HG02623 (cell line): Measurements from ENCODE around the gene ALOX15B.
"Not testable (repeated sequence)": the region's sequence is repeated elsewhere in the genome, so short reads cannot be mapped to it uniquely, and the experiment has no call there.

Source experiments
- ATAC-seq: cut with Tn5 transposase; IDR thresholded peaks from one replicate; pipeline ENCODE4 v1.9.1; 2021; ENCODE audit warnings: moderate library complexity; ENCODE audit not compliant: unreplicated experiment

ALOX15B gene

DNA sequence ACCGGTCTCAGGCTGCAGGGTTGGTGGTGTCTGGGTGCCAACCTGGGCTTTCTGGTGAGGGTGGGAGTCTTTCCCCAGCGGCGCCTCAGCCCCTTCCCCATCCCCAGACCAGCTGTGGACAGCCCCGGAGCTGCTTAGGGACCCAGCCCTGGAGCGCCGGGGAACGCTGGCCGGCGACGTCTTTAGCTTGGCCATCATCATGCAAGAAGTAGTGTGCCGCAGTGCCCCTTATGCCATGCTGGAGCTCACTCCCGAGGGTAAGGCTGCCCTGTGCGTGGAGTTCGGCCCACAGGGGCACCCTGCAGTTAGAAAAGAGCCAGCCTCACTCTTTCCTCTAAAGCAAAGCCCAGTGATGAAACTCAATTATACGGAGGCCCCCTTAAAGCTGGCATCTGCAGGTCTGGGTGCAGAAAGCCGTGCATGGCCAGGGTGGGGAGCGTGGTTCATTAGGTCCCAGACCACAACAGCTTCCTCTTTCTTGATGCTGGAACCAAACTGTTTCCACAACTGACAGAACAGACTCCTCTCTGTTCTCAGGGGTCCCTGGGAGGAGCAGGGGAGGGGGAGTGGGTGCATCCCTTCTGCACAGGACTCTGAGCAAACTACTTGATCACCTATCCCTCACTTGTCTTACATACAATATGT lies 25.7 kb upstream of the ALOX15B start:
- ATAC-seq = no peak

DNA sequence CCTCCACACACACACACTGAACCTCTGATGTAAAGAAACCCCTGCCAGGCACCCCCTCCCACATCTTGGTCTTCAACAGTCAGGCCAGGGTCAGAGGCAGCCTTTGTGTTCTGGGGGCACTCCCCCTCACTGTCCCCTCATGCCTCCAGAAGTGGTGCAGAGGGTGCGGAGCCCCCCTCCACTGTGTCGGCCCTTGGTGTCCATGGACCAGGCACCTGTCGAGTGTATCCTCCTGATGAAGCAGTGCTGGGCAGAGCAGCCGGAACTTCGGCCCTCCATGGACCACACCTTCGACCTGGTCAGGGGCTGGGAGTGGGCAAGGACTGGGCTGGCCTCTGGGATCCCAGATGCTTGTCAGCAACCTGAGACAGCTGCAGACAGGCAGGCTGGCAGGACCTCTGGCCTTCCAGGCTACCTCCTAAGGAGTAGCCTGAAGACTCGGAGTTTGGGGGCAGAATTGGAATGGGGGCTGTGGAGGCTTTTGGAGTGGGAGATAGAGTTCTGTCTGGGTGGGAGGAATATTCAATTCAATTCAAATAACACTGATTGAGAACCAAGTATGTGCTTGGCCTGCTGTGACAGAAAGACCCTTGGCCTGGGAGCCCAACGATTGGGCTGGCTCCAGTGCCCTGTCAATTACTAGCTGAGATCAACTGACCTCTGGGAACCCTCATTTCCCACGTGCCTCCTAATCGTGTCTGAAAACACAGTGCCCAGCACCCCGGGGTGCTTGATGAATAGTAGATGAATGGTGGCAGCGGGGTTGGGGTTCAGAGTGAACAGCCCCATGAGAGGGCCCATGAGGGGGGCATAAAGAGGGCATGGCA lies 24.9 kb upstream of the ALOX15B start:
- ATAC-seq = no peak

GRCh38 chr17:8014558-8014850 lies 24.4 kb upstream of the ALOX15B start:
- ATAC-seq = no peak

GRCh38 chr17:8015236-8015956 lies 23.5 kb upstream of the ALOX15B start:
- no peak for ATAC-seq

GRCh38 chr17:8015957-8016631 lies 22.8 kb upstream of the ALOX15B start:
- no peak for ATAC-seq

DNA sequence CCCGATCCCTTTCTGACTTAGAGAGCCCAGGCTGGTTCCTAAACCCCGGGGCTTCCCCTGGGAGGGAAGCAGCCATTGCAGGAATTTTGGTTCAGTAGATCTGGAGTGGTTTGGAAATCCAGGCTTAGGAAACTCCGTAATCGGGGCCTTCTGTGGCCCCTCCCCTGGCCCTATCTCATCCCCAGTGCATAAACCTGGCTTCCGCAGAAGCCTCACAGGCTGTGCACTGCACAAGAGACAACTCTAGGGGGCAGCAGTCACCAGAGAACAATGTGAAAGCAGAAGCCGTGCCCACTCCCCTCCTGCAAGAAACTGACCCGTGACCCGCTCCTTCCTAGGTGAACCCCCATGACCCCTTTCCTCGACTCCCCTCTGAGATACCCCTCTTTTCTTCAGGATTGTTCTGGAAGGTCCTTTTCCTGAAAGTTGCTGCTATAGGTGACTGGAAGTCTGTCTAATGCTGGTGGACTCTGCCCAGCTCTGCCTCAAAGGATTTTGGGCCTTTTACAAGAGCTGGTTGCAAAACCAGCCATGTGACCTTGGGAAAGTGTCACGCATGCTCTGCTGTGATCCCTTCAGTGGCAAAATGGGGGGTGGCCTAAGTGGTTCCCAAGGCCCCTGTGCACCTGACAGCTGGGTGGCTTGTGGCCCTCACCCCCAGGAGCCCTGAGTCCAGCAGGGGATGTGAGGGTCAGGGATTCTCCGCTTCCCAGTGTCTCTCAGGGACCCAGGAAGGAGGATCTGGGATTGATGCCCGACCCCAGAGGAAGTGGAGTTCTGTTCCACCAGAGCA lies 22.0 kb upstream of the ALOX15B start:
- no peak for ATAC-seq

GRCh38 chr17:8018436-8018835 lies 20.4 kb upstream of the ALOX15B start:
- ATAC-seq = no peak

GRCh38 chr17:8019166-8019565 lies 19.7 kb upstream of the ALOX15B start:
- ATAC-seq = no peak

DNA sequence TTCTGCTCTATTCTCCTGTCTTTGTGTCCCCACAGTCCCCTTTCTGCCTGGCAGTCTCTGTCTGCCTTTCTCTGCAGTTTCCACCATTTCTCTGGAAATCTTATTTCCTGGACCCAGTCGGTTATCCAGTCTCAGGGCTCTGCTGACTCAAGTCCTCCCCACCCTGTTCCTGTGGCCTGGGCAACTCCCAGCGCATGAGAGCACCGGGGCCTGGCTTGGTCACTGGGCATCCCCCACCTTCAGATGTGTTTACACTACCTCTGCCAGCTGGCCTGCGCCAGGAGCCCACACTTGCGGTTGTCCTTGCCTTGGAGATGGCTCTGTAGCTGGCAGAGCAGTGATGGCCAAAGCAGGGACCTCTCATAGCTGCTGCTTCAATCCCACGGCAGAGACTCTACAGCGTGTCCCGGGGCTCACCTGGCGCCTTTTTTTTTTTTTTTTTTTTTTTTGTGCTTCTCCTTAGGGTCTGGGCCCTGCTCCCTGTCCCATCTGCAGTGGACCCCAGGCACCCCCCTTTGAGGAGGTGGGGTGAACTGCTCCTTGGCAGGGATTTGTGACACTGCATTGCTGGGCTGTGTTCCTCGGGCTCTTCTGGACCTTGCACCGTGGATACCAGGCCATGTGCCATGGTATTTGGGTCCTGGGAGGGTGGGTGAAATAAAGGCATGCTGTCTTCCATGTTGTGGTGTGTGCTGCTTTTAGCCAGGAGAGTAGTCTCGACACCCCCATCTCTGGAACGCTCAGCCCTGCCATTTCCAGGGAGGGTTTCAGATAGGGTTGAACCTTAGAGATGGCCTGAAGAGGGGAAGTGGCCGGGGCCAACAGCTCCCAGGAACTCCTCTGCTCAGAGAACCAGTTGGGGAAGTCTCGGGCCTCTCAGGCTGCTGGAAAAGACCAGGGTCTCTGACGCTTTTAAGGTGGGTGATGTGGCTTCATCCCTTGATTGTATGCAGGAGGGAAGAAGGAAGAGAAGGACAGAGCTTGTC lies 18.9 kb upstream of the ALOX15B start:
- no peak for ATAC-seq

DNA sequence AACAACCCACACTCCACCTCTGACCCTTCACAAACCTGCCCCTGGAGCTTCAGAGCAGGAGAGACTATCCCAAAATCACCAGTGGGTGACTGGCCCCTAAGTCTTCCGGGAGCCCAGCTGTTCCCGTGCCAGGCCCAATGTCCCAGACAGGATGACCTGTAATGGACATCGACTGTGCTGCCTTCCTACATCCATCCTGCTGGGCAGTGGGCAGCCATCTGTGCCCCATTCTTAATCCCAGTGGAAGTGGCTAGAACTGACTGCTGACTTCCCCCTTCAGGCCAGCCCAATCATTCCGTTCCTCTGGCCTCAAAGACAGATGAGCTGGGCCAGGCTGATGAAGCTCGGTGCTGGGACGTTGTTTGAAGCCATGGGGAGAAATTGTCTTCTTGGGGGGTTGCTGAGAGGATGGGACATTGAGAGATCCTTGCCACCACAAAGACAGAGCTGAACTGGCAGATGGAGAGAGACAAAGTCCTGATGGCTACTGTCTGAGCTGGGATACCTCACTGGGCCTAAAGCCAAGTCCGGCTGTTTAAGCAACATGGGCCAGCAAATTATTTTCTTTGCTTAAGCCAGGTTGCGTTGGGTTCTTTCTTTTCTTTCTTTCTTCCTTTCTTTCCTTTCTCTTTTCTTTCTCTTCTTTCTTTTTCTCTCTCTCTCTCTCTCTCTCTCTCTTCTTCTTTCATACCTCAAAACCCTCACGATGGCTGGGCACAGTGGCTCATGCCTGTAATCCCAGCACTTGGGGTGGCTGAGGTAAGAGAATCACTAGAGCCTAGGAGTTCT lies 17.9 kb upstream of the ALOX15B start:
- ATAC-seq = no peak

DNA sequence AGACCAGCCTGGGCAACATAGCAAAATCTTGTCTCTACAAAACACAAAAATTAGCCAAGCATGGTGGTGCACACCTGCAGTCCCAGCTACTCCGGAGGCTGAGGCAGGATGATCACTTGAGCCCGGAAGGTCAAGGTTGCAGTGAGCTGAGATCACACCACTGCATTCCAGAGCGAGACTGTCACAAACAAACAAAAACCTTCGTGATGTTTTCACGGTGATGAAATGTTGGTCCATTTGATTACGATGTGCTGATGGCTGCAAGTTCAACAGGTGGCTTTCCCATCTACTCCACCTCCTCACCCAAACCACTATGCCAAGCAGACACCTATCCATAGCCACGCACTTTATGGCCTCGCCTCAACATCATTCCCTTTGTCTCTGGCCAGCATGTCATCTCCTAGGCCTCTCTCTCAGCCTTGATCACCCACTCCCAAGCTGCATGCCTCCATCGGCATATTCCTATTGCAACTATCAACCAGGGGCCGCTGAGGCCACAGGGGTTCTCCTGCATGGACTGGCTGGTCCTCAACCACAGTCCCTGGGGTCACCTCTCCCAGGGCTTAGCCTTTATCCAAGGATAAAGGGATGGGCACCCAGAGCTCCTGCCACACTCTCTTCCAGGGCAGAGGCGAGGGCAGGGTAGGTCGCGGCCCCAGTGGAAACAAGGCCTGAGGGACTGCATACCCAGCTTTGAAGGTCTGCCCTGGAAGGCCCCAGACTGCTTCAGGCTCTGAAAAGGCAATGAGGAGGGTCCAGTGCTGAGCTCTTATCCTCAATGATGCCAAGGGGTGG lies 17.1 kb upstream of the ALOX15B start:
- ATAC-seq = no peak

- no peak for ATAC-seq
These were observed 16.4 kb upstream of the ALOX15B start for GRCh38 chr17:8022360-8023003.

DNA sequence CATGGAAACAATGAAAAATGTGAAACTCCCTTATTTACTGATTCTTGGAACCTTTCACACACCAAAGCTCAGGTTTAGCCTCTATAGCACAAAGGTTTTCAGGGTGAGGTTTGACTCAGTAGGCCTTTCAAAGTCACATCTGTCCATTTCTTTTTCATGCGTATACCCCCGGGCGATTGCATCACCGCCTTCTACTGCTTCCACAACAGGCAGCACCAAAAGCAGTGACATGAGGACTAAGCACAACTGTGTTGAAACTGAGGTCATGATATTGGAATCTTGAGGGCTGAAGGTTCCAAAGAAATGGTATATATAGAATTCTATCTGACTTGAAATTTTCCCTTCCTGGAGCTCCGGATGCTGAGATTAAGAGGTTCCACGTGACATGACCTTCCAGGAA lies 14.7 kb upstream of the ALOX15B start:
- ATAC-seq = not testable (repeated sequence)

DNA sequence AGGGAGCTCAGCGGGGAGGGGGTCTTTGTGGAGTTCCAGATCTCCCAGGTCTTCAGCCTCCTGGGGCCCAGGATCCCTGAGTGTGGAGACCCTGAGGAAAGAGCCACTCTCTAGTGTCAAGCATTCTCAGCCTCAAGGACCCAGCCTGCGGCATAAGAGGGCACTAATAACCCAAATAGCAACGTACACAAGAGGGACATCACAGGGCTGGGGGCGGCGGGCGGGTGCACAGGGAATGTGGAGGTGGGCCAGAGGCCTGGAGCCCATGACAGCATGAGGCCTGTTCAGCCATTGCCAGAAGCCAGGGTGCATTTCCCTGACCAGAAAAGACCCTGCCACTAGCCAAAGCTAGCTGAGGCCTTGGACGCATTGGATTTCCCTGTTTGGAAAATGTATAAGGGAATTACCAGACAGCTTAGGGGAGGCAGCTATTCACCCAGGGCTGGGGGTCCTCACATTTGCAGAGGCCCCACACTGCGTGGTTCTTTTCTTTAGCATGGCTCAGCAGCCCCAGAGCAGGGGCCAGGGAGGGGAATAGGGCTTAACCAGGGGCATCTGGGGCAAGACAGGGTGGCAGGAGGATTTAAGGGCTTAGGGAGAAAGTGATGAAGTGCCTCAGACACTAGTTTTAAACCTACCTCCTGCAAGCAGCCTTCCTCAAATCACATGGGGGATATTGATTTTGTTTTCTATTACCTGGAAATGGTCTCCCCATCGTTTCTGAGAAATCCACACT lies 13.5 kb upstream of the ALOX15B start:
- ATAC-seq = no peak

GRCh38 chr17:8029121-8029520 lies 9.7 kb upstream of the ALOX15B start:
- no peak for ATAC-seq

- ATAC-seq = no peak
These were observed 7.6 kb upstream of the ALOX15B start for GRCh38 chr17:8031261-8031661.

DNA sequence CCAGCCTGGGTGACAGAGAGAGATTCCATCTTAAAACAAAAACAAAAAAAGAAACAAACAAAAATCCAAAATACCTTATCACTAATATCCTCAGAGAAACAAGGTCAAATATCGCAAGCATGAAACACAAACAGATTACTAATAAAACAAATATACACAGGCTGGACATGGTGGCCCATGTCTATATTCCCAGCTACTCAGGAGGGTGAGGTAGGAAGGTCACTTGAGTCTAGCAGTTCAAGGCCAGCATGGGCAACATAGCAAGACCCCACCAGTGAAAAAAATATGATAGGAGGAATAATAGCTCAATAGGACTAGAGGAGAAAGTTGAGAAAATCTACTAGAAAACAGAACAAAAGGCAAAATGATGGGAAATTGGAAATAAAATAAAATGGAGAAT lies 6.9 kb upstream of the ALOX15B start:
- ATAC-seq = no peak
